ENCODE results near the gene CIART.
A peak's percentile ranks its signal among the peaks of the same experiment; 100 is the strongest.

GRCh38 chr1:150281221-150281757 is 1.1 kb upstream of the CIART start:
- TF ChIP-seq RAD51 (IDR thresholded peaks at IDR 0.05), result no peak
- TF ChIP-seq ASH2L (IDR thresholded peaks at IDR 0.05; ENCODE audit: borderline replicate concordance, low read depth), result no peak
- TF ChIP-seq HDGF (IDR thresholded peaks at IDR 0.05), result no peak
- TF ChIP-seq BHLHE40 (IDR thresholded peaks at IDR 0.05; ENCODE audit: borderline replicate concordance in 1 of 2, low read depth in 2 of 2, low read length in 1 of 2), result no peak
- TF ChIP-seq EP300 (IDR thresholded peaks at IDR 0.05; ENCODE audit: borderline replicate concordance in 1 of 2, control insufficient read depth in 1 of 2, low read depth in 2 of 2, low read length in 2 of 2), result no peak
- no peak for TF ChIP-seq PBX3 (IDR thresholded peaks at IDR 0.05; ENCODE audit: insufficient replicate concordance, low read depth, low read length)
- TF ChIP-seq CTCF (IDR thresholded peaks at IDR 0.05 in 2 of 3, conservative IDR thresholded peaks at IDR 0.05 in 1 of 3; ENCODE audit: control insufficient read depth in 2 of 3, extremely low read depth in 1 of 3, insufficient read depth in 1 of 3, low read depth in 3 of 3, low read length in 3 of 3), result peak; percentile 53 to 77 (median 70)
- TF ChIP-seq SMAD1 (IDR thresholded peaks at IDR 0.05; ENCODE audit: low read depth, partially characterized antibody), result no peak
- peak; percentile 29; the same call in 1 of the 2 replicates for TF ChIP-seq YY1 (IDR thresholded peaks at IDR 0.05; ENCODE audit: low read depth, low read length)
- no peak for TF ChIP-seq EZH2 (IDR thresholded peaks at IDR 0.05; ENCODE audit: borderline replicate concordance, control insufficient read depth, low read depth, low read length)
- TF ChIP-seq SREBF2 (IDR thresholded peaks at IDR 0.05; ENCODE audit: low read length), result no peak
- no peak for TF ChIP-seq MYC (IDR thresholded peaks at IDR 0.05; ENCODE audit: insufficient read depth, insufficient read length, insufficient replicate concordance, low read length, severe bottlenecking)
- no peak for TF ChIP-seq BRCA1 (IDR thresholded peaks at IDR 0.05; ENCODE audit: low read depth, low read length)
